Activated CD4-positive, CD25-positive, alpha-beta regulatory T cell treated with anti-CD3 and anti-CD28 coated beads, Interleukin-2, amount 50 U/mL, for 72 hours (primary cell): Measurements from ENCODE around the gene YJEFN3.

Source experiments
- DNase-seq: peaks from one replicate; pipeline ENCODE4 v3.0.0; 2021

YJEFN3 gene

GRCh38 chr19:19528721-19529490 lies at the start of gene YJEFN3:
Gene YJEFN3, plus strand, starts transcription at chr19:19528911. Its CDS starts 22 bp downstream, at chr19:19528933.
- DNase-seq = no peak

GRCh38 chr19:19480688-19481087 lies 48.0 kb upstream of the YJEFN3 start:
- DNase-seq = no peak

GRCh38 chr19:19482809-19483596 lies 45.7 kb upstream of the YJEFN3 start:
- no peak for DNase-seq

- no peak for DNase-seq
Observed at GRCh38 chr19:19485161-19485997, 43.3 kb upstream of the YJEFN3 start.

- no peak for DNase-seq
Observed at GRCh38 chr19:19485998-19486290, 42.8 kb upstream of the YJEFN3 start.

GRCh38 chr19:19486343-19487076 lies 42.2 kb upstream of the YJEFN3 start:
- no peak for DNase-seq

GRCh38 chr19:19487077-19487949 lies 41.4 kb upstream of the YJEFN3 start:
- DNase-seq = no peak

- DNase-seq = no peak
Observed at GRCh38 chr19:19487950-19488874, 40.5 kb upstream of the YJEFN3 start.

GRCh38 chr19:19488875-19489690 lies 39.6 kb upstream of the YJEFN3 start:
- peak; percentile 80 for DNase-seq

- no peak for DNase-seq
Observed at GRCh38 chr19:19489804-19490204, 38.9 kb upstream of the YJEFN3 start.

- peak; percentile 75 for DNase-seq
Observed at GRCh38 chr19:19490214-19490968, 38.3 kb upstream of the YJEFN3 start.

GRCh38 chr19:19491321-19492025 lies 37.2 kb upstream of the YJEFN3 start:
- DNase-seq = no peak

GRCh38 chr19:19492026-19492610 lies 36.6 kb upstream of the YJEFN3 start:
- DNase-seq = no peak

- no peak for DNase-seq
Observed at GRCh38 chr19:19493841-19494546, 34.7 kb upstream of the YJEFN3 start.

GRCh38 chr19:19495614-19496603 lies 32.8 kb upstream of the YJEFN3 start:
- no peak for DNase-seq
